ENCODE data around the gene ME3.

ME3 gene

DNA sequence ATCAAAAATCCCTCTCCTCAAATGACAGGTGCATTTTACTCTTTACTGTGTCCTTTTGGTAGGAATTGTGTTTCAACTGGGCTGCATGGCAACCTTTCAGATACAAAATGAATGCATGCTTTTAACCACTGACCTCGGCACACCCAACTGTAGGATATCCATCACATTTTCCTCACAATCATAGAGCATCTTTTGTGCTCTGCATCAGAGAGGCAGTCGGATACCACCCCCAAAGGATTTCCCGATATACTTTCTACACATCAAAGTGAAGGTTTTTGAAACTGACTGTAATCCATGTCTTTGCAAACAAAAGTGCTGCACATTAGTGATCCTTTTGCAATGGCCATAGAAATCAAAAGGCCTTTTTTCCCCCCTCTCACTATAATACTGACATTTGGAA lies 9.1 kb downstream of the ME3 start:
- TF ChIP-seq, protein P1, sequence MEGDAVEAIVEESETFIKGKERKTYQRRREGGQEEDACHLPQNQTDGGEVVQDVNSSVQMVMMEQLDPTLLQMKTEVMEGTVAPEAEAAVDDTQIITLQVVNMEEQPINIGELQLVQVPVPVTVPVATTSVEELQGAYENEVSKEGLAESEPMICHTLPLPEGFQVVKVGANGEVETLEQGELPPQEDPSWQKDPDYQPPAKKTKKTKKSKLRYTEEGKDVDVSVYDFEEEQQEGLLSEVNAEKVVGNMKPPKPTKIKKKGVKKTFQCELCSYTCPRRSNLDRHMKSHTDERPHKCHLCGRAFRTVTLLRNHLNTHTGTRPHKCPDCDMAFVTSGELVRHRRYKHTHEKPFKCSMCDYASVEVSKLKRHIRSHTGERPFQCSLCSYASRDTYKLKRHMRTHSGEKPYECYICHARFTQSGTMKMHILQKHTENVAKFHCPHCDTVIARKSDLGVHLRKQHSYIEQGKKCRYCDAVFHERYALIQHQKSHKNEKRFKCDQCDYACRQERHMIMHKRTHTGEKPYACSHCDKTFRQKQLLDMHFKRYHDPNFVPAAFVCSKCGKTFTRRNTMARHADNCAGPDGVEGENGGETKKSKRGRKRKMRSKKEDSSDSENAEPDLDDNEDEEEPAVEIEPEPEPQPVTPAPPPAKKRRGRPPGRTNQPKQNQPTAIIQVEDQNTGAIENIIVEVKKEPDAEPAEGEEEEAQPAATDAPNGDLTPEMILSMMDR (IDR thresholded peaks at IDR 0.05) = no peak

GRCh38 chr11:86660736-86661135 lies 11.7 kb downstream of the ME3 start:
- TF ChIP-seq, protein P1 (IDR thresholded peaks at IDR 0.05) = no peak

- TF ChIP-seq, protein P1 (IDR thresholded peaks at IDR 0.05) = no peak
Measured at GRCh38 chr11:86660088-86660487, 12.3 kb downstream of the ME3 start.

- TF ChIP-seq, protein P1 (IDR thresholded peaks at IDR 0.05) = no peak
Measured at GRCh38 chr11:86658534-86658933, 13.9 kb downstream of the ME3 start.

DNA sequence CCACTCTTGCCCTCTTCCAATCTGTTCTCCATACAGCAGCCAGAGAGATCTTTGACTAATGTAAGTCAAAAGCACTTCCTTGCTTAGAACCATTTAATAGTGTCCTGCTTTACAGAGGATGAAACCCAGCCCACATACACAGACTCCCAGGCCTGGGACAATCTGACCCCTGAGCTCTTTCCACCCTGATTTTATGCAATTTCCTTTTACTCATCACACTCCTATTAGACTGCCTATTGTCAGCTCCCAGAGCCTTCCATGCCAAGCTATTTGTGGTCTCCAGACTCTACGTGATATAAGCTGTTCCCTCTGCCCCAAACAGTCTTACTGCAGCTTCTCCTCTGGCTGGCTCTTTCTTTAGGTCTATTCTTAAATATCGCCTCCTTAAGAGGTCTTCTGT lies 28.1 kb downstream of the ME3 start:
- TF ChIP-seq, protein P1 (IDR thresholded peaks at IDR 0.05) = no peak

DNA sequence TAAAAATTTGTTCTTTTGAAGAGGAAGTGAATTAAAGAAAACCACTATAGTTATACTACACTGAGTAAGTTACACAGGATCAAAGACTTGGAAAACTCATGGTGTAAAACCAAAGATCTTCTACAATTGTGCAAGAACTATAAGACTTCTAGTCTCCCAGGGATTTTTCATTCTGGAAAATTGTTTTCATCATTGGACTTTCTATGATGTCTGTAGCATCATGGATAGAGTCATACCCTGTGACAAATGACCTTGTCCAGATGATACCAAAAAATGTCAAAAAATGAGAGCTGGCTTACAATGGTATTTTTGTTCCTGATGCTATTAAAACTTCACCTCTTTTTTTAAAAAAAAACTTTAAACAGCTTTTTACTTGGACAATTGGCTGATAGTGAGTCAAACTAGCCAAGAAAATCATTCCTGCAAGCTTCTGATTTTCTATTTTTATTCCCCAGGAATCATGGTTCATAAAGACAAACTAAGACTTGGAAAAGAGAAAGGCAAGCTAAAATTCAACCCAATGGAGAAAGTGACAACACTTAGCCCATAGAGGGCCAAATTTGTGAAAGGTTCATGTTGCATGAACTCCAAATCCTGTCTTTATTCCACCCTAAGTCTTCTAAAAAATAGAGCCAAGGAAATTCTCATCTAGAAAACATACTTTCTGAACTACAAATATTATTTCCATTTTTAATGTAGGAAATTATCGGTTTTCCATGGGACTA lies 30.7 kb downstream of the ME3 start:
- TF ChIP-seq, protein P1 (IDR thresholded peaks at IDR 0.05) = no peak

GRCh38 chr11:86639137-86639536 lies 33.3 kb downstream of the ME3 start:
- TF ChIP-seq, protein P1 (IDR thresholded peaks at IDR 0.05) = no peak

DNA sequence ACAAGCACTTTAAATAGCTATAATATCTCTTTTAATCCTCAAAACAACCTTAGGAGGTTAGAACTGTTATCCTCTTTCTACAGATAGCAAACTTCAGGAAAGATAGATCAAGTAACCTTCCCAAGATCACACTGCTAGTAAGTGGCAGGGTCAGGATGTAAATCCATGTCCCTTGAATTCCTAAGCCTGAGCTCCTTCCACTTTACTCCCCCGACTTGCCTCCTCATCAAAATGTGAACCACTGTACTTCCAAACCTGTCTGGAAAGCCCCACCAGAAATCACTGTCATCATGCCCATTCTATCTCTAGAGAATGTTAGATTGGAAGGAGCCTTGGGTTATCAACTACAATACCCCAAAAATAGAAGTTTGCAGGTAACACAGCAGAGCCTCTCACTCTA lies 33.7 kb downstream of the ME3 start:
- TF ChIP-seq, protein P1 (IDR thresholded peaks at IDR 0.05) = no peak

Measured in LNCAP (cell line).